Cerebellar cortex (tissue), 1 donor: ENCODE measurements around the gene CDKN2C.
"Not testable (repeated sequence)": the region's sequence is repeated elsewhere in the genome, so short reads cannot be mapped to it uniquely, and the experiment has no call there.

Experiments used
- DNase-seq: peaks from one replicate; pipeline ENCODE4 v3.0.0-alpha.2; 2015; ENCODE audit warnings: low spot score

The CDKN2C gene

GRCh38 chr1:50979937-50980336 is 9.9 kb downstream of the CDKN2C start:
- no peak for DNase-seq

DNA sequence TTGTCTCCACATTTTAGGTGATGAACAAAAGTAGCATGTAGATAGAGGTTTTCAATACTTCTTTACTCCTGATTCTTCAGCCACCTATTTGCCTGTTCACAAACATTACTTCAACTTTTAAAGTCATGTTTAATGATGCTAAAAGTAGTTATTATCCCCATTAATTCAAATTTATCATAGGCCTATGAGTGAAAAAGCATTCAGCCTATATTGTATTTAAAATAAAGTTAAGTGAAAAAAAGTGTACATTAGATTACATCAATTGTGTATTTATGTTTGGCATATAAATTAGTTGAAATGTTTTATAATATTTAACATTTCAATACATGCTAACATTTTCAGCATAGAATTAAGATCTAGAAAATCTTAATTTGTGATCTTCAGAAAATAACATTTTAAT is 10.5 kb downstream of the CDKN2C start:
- no peak for DNase-seq

DNA sequence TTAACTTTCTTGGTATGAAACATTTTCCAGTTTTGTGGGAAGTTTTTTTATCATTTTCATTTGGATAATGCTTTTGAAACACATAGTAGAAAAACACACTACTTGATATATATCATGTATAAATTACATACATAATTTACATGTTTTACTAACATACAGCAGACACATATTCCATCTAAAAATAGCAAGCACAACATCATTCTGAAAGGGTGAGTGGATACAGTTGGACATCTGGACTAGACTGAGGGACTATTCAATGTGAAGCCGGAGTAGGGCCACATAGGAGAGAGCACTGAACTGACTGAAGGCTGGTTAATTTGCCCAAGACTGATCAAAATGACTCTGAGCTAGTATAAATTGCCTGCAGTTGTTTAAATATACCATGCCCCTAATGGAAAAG is 11.7 kb downstream of the CDKN2C start:
- DNase-seq = no peak

DNA sequence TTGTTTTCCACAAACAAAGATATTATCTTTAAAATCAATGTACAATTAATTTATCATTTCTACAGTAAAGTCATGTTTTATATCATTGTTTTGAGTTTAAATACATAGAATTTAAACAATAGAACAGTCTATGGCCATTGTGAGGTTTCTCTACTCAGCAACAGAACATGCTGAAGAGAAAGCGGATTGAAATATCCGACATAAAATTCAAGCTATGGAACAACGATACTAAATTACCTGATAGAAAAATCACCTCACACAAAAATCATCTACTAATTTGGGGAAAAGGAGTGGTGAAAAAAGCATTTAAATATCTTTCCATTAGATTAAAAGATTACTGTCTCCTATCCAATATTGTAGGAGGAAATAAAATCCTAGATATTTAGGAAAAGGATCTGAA is 12.6 kb downstream of the CDKN2C start:
- DNase-seq = no peak

DNA sequence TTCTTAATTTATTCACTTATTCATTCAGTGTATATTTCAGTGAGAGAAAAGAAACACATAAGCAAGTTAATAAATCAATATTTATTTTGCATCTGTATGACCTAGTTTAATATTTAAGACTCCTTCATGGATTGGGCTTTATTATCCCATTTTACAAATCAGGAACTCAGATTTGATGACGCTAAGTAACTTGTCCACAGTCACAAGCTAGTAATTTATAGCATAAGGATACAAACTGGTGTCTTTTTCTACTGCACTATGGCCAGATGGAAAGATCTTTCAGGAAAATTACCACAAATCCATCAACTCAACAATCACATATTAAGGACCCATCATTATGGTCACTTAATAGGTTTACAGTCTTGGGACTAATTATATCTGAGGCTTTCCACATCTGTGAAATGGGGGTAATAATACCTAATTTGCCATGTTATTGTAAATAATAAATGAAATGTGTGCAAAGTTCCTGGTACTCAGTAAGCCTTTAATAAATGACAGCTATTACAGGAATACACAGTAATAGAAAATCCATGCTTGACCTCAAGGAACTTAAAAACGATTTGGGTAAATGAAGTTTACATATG is 13.3 kb downstream of the CDKN2C start:
- DNase-seq = no peak

GRCh38 chr1:50985094-50985493 is 15.0 kb downstream of the CDKN2C start:
- peak; percentile 56 for DNase-seq

- DNase-seq = no peak
Measured at GRCh38 chr1:50986653-50987052, 16.6 kb downstream of the CDKN2C start.

- no peak for DNase-seq
Measured at GRCh38 chr1:50989694-50990093, 19.6 kb downstream of the CDKN2C start.

- no peak for DNase-seq
Measured at GRCh38 chr1:50992532-50993318, 22.7 kb downstream of the CDKN2C start.

DNA sequence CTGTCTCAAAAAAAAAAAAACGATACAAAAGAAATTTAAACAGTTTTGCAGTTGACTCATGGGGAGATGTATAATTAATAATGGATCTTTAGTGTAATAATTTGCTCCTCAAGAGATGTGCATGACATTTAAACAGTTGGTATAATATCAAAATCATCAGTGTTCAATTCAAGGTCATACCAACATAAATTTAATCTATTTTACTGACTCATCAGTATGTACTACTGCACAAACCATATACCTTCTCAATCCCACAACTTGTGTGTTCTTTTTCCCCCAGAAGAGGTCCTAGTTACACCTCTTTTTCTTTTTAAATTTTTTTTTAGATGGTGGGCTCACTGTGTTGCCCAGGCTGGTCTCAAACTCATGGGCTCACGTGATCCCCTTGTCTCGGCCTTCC is 23.6 kb downstream of the CDKN2C start:
- no peak for DNase-seq

DNA sequence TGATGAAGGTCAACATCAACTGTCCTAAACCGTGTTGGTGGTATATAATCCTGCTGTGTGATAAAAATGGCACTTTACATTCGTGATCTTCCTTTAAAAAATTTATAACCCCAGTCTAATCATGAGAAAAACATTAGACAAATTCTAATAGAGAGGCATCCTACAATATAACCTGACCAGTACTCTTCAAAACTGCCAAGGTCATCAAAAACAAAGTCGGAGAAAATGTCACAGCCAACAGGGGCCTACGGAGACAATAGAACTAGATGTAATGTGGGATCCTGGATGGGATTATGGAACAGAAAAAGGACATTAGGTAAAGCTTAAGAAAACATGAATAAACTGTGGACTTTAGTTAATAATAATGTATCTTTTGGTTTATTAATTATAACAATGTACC is 25.0 kb downstream of the CDKN2C start:
- no peak for DNase-seq

GRCh38 chr1:50995651-50996050 is 25.6 kb downstream of the CDKN2C start:
- no peak for DNase-seq

DNA sequence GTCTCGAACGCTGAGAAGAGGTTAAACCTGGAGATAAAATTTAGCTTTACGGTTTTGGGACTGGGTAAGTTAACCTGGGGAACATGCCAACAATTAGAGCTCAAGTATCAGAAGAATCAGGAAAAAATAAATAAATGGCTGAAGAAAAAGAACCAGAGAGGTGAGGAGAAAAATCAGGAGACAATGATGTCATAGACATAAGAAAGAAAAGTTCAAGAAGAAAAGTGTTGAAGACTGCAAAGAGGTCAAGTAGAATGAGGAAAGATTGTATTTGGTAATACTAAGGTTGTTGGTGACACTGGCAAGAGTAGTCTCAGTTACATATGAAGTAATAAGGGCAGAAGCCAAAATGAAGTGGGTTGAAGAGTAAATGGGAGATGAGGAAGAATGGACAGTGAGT is 26.0 kb downstream of the CDKN2C start:
- no peak for DNase-seq

DNA sequence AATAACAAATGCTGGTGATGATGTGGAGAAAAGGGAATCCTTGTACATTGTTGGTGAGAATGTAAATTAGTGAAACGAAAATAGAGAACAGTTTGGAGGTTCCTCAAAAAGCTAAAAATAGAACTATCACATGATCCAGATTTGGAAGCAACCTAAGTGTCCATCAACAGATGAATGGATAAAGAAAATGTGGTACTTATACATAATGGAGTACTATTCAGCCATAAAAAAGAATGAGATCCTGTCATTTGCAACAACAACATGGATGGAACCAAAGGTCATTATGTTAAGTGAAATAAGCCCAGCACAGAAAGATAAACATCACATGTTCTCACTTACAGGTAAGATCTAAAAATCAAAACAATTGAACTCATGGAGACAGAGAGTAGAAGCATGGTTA is 29.3 kb downstream of the CDKN2C start:
- not testable (repeated sequence) for DNase-seq

DNA sequence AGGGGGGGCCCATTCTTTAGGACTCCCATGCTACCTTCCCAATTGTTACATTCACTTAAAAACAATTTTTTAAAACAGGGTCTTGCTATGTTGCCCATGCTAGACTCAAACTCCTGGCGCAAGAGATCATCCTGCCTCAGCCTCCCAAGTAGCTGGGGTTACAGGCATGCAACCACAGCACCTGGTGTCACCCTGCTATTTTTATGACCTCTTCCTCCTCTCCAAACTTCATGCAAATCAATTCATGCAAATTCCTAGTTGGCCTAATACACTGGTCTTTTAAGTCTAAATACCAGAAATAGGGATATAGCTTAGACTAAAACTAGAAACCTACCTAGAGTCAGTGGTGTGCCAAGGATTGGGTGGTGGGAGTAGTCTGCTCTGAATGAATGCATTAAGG is 30.1 kb downstream of the CDKN2C start:
- no peak for DNase-seq

- DNase-seq = no peak
Measured at GRCh38 chr1:51000651-51001050, 30.6 kb downstream of the CDKN2C start.

GRCh38 chr1:51002516-51002915 is 32.5 kb downstream of the CDKN2C start:
- DNase-seq = no peak

GRCh38 chr1:51005549-51005948 is 35.5 kb downstream of the CDKN2C start:
- DNase-seq = not testable (repeated sequence)

DNA sequence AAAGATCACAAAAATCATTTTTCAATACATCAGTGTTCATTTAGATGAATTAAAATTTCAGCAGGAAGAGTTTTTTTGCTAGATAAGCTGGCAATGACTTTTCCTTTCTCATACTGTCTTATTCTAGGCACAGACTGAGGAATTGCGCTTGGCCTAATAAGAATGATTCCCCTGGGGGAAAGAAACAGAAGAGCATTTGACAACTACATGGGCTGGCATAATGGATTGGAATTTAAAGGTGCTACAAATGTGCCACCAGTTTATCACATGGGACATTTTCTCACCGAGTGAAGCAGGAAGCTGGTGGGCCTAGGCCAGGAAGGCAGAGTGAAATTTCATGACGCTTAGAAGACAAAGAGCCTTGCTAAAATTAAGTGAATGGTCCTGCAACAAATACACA is 39.3 kb downstream of the CDKN2C start:
- DNase-seq = no peak

DNA sequence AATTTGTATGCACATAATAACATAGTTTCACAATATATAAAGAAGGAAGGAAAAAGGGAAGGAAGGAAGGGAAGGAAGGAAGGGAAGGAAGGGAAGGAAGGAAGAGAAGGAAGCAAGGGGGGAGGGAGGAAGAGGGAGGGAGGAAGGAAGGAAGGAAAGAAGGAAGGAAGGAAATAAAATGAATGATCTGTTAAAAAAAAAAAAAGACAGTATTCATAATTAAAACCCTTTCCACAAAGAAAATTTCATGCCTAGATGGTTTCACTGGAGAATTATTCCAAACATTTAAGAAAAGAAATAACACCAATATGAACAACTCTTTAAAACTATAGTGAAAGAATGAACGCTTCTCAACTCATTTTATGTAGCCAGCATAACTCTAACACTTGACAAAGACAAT is 44.8 kb downstream of the CDKN2C start:
- DNase-seq = no peak

GRCh38 chr1:51019811-51020210 is 49.8 kb downstream of the CDKN2C start:
- DNase-seq = no peak
